ENCODE data around the gene MANBA.
A peak's percentile ranks its signal among the peaks of the same experiment; 100 is the strongest.
"Not testable (repeated sequence)": the region's sequence is repeated elsewhere in the genome, so short reads cannot be mapped to it uniquely, and the experiment has no call there.

Gene MANBA

DNA sequence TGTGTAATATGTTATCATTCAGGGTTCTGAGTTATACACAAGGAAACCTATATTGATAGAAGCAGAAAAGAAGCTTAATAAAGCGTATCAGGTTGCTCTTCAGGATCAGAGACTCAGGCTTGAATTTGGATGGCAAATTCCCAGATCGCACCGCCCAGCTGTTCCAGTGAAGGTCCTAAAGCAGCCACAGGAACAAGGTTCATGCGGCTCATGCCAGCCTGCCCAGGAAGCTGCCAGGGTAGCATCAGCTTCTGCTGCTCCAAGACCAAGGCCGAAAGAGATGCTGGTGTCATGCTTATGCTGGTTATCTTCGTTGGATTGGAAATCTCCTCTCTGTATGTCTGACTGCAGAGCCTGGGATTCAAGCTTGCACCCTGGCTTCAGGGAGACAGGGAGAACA, 127.7 kb downstream of the MANBA start:
- no peak overlapping the region for H3K4me3 Mint-ChIP-seq
- ATAC-seq (no peak), DNase-seq (ENCODE audit: low spot score in 2 of 2) (no peak)
- peaks cover 5% of the 10 kb centered on the region for H3K36me3 Mint-ChIP-seq
- H3K4me1 Mint-ChIP-seq: peaks cover 31% of the 10 kb centered on the region
- H3K9me3 Mint-ChIP-seq: no peaks in the 10 kb centered on the region
- no peak overlapping the region for H3K27ac Mint-ChIP-seq

DNA sequence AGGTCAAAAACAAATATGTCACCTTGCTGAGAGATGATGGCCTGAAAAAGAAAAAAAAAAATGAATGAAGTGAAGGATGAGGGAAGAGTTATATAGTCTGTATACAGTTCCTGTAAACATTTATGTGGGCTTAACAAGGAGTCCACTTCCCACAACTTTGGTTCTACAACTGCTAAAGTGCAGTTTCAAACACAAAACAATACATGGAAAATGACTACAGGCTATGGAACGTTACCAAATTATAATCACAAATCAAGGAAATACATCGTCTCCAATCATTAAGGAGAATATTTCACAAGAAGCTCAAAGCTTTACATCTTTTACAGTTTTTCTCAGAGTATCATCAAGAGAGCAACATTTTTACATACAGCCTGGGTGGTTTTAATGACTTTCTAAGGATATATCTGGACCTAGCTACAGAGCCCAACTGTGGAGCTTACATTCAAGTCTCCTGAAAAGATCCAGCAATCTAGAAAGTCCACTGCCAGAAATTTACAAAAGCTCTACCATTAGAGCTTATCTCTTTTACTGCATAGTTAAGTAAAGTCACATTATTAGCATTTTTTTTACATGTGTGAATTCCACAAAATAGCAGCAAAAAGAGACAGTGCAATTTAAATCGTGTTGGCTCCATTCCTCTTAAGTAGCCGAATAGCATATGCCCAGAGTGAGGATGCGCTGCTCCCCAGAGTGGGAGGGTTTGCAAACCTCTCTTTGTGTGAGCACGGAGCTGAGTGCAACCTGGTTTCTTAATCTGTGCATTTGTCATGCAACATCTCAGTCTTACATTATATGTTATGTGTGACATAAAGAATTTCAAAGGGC, 128.3 kb downstream of the MANBA start:
- H3K9me3 Mint-ChIP-seq: no peaks in the 10 kb centered on the region
- peaks cover 5% of the 10 kb centered on the region for H3K36me3 Mint-ChIP-seq
- no peak overlapping the region for H3K4me3 Mint-ChIP-seq
- H3K4me1 Mint-ChIP-seq: peaks cover 37% of the 10 kb centered on the region
- DNase-seq (ENCODE audit: low spot score in 2 of 2) (no peak), ATAC-seq (no peak)
- no peak overlapping the region for H3K27ac Mint-ChIP-seq

DNA sequence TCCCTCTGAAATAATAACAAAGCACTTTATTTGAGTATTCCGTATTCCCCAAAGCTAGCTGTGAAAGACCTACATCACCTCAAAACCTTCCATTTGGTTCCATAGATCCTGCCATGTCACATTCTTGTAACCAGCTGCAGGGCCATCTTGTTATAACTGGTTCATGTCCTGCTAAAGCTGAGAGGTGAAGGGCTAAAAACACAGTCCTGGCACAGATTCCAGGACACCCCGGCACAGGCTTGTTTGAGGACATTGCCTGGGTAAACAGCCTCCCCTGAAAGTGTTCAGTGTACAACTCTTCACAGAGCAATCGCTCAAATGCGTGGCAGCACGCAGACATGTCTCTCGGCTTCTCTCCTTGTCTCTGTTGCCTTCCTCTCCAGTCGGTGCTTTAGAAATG, 129.2 kb downstream of the MANBA start:
- no peaks in the 10 kb centered on the region for H3K9me3 Mint-ChIP-seq
- DNase-seq (ENCODE audit: low spot score in 2 of 2): no peak
- peaks cover 5% of the 10 kb centered on the region for H3K36me3 Mint-ChIP-seq
- H3K27ac Mint-ChIP-seq: no peak overlapping the region
- H3K4me1 Mint-ChIP-seq: peaks cover 45% of the 10 kb centered on the region
- no peak for ATAC-seq
- H3K4me3 Mint-ChIP-seq: no peak overlapping the region

DNA sequence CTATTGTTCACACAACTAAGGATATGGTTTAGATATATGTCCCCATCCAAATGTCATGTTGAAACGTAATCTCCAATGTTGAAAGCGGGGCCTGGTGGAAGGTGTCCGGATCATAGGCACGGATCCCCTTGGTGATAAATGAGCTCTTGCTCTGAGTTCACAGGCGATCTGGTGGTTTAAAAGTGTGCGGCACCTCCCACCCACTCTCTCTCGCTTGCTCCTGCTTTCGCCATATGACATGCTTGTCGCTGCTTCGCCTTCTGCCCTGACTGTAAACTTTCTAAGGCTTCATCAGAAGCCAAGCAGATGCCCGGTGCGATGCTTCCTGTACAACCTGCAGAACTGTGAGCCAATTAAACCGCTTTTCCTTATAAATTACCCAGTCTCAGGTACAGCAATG, 131.1 kb downstream of the MANBA start:
- peaks cover 7% of the 10 kb centered on the region for H3K36me3 Mint-ChIP-seq
- DNase-seq (ENCODE audit: low spot score in 2 of 2) (no peak), ATAC-seq (no peak)
- H3K4me1 Mint-ChIP-seq: peaks cover 57% of the 10 kb centered on the region
- H3K27ac Mint-ChIP-seq: peak overlapping the region; percentile 50
- no peak overlapping the region for H3K4me3 Mint-ChIP-seq
- no peaks in the 10 kb centered on the region for H3K9me3 Mint-ChIP-seq

DNA sequence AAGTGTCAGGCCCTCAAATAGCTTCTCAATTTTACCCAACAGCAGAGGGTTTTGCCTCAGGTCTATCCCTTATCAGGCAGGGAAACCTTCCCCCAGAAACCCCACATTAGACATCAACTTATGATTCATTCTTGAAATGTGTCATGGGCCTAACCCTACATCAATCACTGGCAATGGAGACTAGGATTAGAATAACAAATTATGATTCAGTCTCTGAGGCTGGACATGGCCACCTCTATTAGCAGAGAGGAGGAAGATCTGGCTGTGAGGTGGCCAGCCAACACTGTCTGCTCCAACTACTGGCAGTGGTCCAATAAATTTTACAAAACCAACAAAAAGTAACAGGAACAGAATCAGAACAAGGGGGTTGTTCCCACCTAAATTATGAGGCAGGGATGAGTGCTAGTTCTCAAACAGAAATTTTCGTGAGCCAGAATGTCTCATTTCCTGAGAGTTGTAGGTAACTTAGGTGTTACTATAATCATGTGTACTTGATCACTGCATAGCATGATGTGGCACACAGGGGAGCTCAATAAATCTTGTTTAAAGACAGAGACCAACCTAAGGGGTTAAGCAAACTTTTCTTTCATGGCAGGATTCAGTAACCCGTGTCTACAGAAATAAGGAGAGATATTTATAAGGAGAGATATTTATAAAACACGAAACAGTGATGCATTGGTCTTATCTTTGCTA, 132.8 kb downstream of the MANBA start:
- Mint-ChIP-seq H3K4me3 (peak overlapping the region; percentile 21), H3K27ac (peak overlapping the region; percentile 78), H3K4me1 (peaks cover 62% of the 10 kb centered on the region), H3K36me3 (peaks cover 7% of the 10 kb centered on the region), H3K9me3 (no peaks in the 10 kb centered on the region)
- DNase-seq (ENCODE audit: low spot score in 2 of 2) (no peak), ATAC-seq (peak; percentile 92)

DNA sequence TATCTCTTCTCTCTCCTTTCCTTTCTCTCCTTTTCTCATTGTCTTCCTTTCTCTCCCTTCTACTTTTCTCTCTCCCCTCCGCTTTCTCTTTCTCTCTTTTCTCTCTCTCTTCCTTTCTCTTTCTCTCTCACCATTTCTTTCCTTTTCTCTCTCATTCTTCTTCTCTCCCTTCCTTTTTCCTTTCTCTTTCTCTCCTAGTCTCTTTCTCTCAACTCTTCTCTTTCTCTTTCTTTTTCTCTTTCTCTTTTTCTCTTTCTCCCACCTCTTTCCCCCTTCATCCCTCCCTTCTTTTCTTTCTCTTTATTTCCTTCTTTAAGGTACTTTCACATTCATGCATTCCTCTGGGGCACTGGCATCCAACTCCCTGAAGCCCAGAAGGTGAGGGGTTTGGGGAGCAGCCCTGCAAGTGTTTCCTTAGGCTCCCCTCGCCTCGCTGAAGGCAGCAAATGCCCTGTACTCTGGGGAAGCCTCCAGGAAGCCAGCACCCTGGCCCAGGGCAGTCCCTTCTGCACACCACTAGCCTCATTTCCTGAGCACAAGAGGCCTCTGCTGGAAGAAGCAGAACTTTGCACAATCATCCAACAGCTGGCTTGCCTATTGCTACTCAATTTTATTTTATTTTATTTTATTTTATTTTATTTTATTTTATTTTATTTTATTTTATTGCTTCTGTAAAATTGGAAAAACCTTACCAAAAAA, 135.4 kb downstream of the MANBA start:
- DNase-seq (ENCODE audit: low spot score in 2 of 2): peak; percentile 35 to 71
- H3K4me1 Mint-ChIP-seq: peaks cover 54% of the 10 kb centered on the region
- peak overlapping the region; percentile 88 for H3K4me3 Mint-ChIP-seq
- peaks cover 7% of the 10 kb centered on the region for H3K36me3 Mint-ChIP-seq
- ATAC-seq: peak; percentile 84
- H3K27ac Mint-ChIP-seq: peak overlapping the region; percentile 96
- no peaks in the 10 kb centered on the region for H3K9me3 Mint-ChIP-seq

DNA sequence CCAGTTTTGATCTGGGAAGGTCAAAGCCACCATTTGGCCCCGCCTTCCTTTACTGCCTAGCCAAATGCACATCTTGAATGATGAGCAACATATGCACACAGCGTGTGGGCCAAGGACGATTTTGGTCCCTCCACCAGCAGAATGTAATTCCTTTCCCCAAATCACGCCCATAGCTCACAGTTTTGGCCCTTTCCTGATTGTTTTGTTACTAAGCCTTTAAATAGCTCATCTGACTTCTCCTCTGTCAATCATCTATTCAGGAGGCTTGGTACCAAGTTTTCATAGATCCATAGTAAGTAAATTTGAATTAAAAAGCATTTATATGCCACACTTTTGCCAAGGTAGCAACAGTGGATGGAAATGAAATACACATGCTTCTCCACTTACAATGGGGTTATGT, 136.3 kb downstream of the MANBA start:
- ATAC-seq (no peak), DNase-seq (ENCODE audit: low spot score in 2 of 2) (no peak)
- peak overlapping the region; percentile 96 for H3K27ac Mint-ChIP-seq
- H3K36me3 Mint-ChIP-seq: peaks cover 11% of the 10 kb centered on the region
- H3K9me3 Mint-ChIP-seq: no peaks in the 10 kb centered on the region
- peak overlapping the region; percentile 88 for H3K4me3 Mint-ChIP-seq
- H3K4me1 Mint-ChIP-seq: peaks cover 51% of the 10 kb centered on the region

DNA sequence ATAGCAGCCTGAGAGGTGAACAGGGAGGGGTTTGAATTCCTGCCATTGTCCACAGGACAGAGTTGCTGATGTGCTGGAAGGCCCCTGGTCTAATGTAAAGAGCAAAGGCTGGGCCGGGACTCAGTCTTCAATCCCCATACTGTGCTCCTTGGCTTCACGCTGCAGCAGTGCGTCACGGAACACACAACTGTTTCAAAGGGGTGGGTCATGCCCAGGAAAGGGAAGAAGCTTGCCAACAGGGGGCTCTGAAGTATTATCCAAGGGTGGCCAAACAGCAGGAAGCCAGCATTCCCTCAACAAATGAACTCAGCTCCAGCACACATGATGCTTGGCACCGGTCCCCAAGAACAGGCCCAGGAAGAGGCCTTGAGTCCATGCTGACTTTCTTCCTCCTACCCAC, 137.1 kb downstream of the MANBA start:
- H3K4me3 Mint-ChIP-seq: no peak overlapping the region
- DNase-seq (ENCODE audit: low spot score in 2 of 2) (no peak), ATAC-seq (no peak)
- no peaks in the 10 kb centered on the region for H3K9me3 Mint-ChIP-seq
- peaks cover 56% of the 10 kb centered on the region for H3K4me1 Mint-ChIP-seq
- peaks cover 18% of the 10 kb centered on the region for H3K36me3 Mint-ChIP-seq
- no peak overlapping the region for H3K27ac Mint-ChIP-seq

DNA sequence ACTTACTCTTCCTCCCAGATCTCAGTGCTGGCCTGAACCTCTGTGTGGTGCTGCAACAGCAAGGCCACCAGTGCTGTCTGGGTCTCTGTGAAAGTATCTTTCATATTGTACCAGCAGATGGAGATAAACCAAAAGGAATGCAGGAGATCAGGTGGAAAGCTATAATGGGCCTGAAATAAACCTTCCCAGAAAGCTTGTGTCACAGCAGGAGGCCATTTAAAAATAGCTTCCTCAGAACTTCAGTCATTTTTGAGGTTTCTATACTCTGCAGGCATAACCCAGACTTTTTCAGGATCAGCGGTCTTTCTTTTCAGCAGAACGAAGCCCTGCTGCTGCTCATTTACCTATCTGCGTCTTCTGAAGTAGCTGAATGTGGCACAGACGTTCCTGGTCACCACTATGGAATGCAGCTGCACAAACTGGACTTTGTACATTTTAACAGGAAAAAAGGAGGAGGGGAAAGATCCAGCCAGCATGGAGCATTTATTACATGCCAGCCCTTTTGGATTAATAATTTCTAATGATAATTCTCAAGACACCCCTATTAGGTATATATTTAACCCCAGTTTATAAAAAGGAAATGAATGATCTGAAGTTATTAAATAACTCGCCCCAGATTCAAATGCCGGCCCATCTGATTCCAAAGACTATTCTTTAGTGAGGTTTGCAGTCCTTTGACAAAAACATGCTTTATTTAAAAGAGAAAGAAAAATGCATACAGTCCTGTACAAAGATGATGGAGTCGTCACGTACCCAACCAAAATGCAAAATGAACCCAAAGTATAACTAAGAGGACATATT, 139.9 kb downstream of the MANBA start:
- H3K27ac Mint-ChIP-seq: no peak overlapping the region
- ATAC-seq: peak; percentile 16
- H3K36me3 Mint-ChIP-seq: peaks cover 40% of the 10 kb centered on the region
- peaks cover 39% of the 10 kb centered on the region for H3K4me1 Mint-ChIP-seq
- H3K4me3 Mint-ChIP-seq: no peak overlapping the region
- no peak for DNase-seq (ENCODE audit: low spot score in 2 of 2)
- no peaks in the 10 kb centered on the region for H3K9me3 Mint-ChIP-seq

DNA sequence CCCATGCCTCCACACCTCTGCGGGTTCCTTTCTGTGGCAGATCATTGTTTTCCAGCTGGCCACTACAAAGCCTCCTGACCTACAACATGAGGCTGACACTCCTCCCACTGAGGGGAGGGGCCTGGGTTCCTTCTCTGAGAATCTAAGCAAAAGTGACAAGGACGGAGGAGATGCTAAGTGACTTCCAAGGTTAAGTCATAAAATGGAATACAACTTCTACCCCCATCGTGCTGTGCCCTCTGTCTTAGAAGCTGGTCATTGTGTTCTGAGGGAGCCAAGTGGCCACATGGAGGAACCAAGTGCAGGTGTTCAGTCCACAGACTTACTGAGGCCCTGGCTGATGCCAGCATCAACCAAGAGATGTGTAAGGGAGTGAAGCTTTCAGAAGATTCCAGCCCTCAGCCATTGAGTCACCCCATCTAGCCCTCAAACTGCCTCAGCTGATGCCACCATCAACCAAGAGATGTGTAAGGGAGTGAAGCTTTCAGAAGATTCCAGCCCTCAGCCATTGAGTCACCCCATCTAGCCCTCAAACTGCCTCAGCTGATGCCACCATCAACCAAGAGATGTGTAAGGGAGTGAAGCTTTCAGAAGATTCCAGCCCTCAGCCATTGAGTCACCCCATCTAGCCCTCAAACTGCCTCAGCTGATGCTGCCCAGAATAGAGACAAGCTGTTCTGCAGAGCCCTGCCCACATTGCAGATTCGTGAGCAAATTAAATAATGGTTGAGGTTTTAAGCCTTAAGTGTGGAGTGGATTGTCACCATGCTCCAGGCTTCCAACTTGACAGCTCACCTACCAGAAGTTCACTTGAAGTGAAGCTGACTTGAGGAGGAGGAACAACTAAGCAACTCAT, 140.8 kb downstream of the MANBA start:
- peak overlapping the region; percentile 74 for H3K27ac Mint-ChIP-seq
- not testable (repeated sequence) for H3K9me3 Mint-ChIP-seq; H3K4me3 Mint-ChIP-seq; DNase-seq (ENCODE audit: low spot score in 2 of 2)
- peaks cover 38% of the 10 kb centered on the region for H3K4me1 Mint-ChIP-seq
- ATAC-seq: peak; percentile 92
- H3K36me3 Mint-ChIP-seq: peaks cover 44% of the 10 kb centered on the region

DNA sequence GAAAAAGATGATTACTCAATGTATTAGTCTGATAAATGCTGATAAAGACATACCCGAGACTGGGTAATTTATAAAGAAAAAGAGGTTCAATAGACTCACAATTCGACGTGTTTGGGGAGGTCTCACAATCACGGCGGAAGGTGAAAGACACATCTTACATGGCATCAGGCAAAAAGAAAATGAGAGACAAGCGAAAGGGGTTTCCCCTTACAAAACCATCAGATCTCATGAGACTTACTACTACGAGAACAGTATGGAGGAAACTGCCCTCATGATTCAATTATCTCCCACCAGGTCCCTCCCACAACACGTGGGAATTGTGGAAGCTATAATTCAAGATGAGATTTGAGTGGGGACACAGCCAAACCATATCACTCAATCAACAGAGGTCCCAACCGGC, 141.7 kb downstream of the MANBA start:
- H3K4me3 Mint-ChIP-seq: peak overlapping the region; percentile 9
- H3K4me1 Mint-ChIP-seq: peaks cover 39% of the 10 kb centered on the region
- H3K9me3 Mint-ChIP-seq; ATAC-seq; DNase-seq (ENCODE audit: low spot score in 2 of 2): not testable (repeated sequence)
- peak overlapping the region; percentile 74 for H3K27ac Mint-ChIP-seq
- H3K36me3 Mint-ChIP-seq: peaks cover 52% of the 10 kb centered on the region

DNA sequence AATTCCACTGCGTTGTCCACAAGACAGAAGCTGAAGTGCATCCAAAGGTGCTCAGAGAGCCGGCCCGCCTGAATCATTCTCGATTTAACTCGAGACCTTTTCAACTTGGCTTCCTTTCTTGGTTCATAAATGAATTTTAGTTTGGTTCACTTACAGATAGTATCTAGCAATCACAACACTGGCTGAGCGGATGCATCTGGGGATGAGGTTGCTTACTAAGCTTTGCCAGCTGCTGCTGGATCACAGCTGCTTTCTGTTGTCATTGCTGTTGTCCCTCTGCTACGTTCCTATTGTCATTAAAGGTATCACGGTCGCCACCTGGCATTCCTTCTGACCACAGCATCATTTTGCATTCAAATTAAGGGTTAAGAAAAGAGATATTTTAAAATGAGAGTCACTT, 144.1 kb downstream of the MANBA start:
- no peak overlapping the region for H3K27ac Mint-ChIP-seq
- H3K4me1 Mint-ChIP-seq: peaks cover 62% of the 10 kb centered on the region
- DNase-seq (ENCODE audit: low spot score in 2 of 2): no peak
- H3K4me3 Mint-ChIP-seq: no peak overlapping the region
- peaks cover 76% of the 10 kb centered on the region for H3K36me3 Mint-ChIP-seq
- no peak for ATAC-seq
- no peaks in the 10 kb centered on the region for H3K9me3 Mint-ChIP-seq

DNA sequence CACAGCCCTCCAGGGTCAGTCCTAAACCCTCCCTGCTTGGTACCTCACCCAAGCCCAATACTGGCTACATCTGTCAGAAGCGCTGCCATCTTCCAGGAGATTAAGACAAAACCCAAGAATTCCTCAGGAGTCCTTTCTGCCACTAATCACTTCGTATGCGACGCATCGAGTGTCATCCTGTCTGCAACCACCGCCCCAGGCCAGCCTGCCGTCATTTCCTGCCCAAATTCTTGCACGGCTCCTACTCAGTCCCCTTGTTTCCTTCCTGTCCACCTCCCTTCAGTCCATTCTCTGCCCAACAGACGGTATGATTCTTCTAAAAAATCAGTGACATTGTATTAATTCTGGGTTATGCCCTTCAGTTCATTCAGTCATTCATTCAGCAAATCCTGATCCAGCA, 146.0 kb downstream of the MANBA start:
- peak overlapping the region; percentile 94 for H3K27ac Mint-ChIP-seq
- no peaks in the 10 kb centered on the region for H3K9me3 Mint-ChIP-seq
- ATAC-seq (peak; percentile 61), DNase-seq (ENCODE audit: low spot score in 2 of 2) (no peak)
- H3K36me3 Mint-ChIP-seq: peaks cover 93% of the 10 kb centered on the region
- H3K4me3 Mint-ChIP-seq: peak overlapping the region; percentile 82
- H3K4me1 Mint-ChIP-seq: peaks cover 71% of the 10 kb centered on the region

DNA sequence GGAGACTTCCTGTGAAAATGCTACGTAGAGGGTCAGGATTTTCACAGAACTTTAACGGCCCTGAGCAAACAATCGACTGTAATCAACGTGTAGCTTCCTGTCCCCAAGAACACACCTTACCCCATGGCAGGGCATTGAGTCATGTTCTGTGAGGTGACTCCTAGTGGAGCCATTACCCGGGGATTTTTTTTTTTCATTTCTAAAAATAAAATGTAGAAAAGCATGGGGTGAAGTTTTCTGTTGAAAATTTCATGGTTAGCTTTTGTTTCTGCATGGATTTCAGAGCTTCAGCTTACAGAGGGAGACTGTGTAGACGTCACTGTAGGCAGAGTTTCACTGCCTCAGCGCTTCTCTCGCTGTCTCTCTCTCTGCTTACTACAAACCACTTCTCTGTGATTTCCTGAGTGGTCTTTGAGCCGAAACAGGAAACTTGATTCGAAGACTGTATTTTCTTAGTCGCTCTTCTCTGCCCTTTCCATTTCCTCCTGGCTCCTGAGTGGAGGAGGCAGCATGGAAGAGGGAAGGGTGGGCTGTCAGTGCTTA, 147.9 kb downstream of the MANBA start:
- Mint-ChIP-seq H3K36me3 (peaks cover 98% of the 10 kb centered on the region), H3K4me3 (peak overlapping the region; percentile 82)

More for the DNA sequence above, 147.9 kb downstream of the MANBA start:
- Mint-ChIP-seq H3K4me1 (peaks cover 67% of the 10 kb centered on the region), H3K9me3 (no peaks in the 10 kb centered on the region), H3K27ac (peak overlapping the region; percentile 94)
- DNase-seq (ENCODE audit: low spot score in 2 of 2): peak in 1 of 2 donors; percentile 58
- ATAC-seq: peak; percentile 87

Data from stimulated activated effector memory CD8-positive, alpha-beta T cell treated with anti-CD3 and anti-CD28 coated beads, Interleukin-12 subunit alpha, Interleukin-12 subunit beta, amount 100 ng/mL, for 72 hours (primary cell).